ENCODE data around the gene MECP2. TPM values are rescaled to one million over a fixed set of nuclear protein-coding genes. Genes with fewer than 3 reads are reported as not detected.
"Not testable (repeated sequence)": the region's sequence is repeated elsewhere in the genome, so short reads cannot be mapped to it uniquely, and the experiment has no call there.

MECP2 gene
- total RNA-seq, 1 donor from 2014 or later, result 21.2 TPM

DNA sequence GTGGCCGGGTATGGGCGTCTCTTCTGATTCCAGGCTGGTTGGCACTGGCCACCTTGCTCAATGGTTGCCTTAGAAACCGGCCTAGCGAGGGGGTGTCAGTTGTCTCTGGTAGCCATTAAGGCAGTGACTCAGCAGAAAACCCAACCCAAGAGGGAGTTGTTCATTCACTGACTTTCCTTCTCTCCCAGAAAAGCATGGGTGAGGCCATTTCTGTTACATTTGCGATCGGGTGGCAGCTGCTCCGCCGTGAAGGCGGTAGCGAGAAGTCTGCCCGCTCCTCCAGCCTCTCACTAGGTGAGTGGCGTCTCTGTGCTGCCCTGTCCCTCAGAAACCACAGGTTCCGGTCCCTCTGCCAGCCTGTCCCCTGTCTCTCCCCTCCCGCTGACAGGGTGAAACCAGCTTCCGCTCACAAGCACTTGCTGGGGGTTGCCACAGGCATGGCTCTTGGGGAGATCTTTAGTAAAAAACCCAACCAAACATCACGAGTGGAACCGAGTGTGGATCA is 95.2 kb downstream of the MECP2 start:
- no peak for FAIRE-seq
- no peak for DNase-seq (ENCODE audit: low spot score in 2 of 2)

DNA sequence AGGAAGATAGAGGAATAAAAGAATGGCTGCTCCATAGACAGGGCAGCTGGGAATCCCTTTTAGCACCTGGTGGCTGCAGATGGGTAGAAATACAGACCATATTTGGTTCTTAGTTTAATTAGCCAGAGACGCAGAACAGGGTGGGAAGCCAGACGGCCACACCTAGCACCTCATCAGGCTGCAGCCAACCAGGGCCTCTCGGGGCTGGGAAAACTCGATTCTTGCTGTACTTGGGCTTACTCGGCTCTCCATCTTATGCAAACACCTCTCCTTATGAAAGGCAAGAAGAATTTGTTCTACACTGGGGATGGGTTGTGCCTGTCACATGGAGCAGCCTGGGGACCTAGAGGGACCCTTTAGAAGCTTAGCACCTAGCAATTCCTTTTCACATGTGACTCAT is 97.5 kb downstream of the MECP2 start:
- FAIRE-seq (no peak), DNase-seq (ENCODE audit: low spot score in 2 of 2) (no peak)

DNA sequence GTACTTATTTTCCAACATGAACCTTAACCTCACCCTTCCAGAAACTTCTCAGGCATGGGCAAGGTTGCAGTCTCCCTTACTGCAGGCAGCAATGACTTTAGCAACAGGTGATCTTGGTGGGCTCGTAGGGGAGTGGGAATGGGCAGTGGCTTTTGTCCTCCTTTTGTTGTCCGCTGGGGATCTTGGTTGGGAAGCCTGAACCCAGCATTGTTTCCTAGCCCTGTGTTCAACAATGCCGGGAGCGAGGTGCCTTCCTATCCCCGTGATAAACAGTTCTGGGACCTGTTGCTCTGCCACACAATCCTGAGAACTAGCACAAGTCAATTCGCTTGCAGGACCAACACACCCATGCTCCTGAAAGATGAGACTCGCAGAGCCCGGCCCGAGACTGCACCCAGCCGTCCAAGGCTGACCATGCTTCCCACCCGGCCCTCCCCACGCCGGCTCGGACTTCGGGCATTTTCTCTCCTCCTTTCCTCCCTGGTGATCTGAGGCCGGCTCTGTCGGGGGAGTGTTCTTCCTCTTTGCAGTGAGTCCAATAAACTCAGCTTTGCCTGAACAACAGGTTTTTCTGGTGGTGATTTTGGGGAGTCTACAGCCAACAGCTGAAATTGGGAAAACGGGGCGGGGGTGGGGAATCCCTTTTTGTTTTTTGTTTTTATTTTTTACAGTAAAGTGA is 98.0 kb downstream of the MECP2 start:
- FAIRE-seq (no peak), DNase-seq (ENCODE audit: low spot score in 2 of 2) (no peak)

DNA sequence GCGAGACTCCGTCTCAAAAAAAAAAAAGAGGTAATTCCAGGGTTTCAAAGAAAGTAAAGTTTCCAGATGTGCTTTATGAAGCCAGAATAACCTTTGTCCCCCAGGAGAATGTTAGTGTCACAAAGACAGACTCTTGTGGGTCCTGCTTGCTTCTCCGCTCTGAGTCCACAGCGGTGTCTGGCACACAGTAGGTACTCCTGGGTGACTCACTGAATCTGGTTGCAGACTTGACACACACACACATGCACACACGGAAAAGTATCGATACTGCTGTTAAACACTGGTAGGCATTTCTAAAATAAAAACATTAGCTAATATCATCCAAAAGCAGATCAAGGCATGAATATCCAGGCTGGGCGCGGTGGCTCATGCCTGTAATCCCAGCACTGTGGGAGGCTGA is 102.0 kb downstream of the MECP2 start:
- FAIRE-seq, result no peak
- DNase-seq (ENCODE audit: low spot score in 2 of 2), result no peak

DNA sequence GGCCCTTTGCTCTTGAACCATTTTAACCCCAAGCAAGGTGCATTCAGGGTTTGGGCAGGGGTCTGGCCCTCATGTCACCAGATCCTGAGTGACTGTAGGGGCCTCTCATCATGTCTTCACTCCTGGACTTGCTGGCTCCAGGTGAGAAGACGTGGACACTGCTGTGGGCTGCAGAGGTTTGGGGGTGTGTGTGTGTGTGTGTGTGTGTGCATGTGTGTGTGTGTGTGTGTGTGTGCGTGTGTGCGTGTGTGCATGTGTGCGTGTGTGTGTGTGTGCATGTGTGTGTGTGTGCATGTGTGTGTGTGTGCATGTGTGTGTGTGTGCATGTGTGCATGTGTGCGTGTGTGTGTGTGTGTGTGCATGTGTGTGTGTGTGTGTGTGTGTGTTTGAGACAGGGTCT is 103.1 kb downstream of the MECP2 start:
- FAIRE-seq; DNase-seq (ENCODE audit: low spot score in 2 of 2): not testable (repeated sequence)

DNA sequence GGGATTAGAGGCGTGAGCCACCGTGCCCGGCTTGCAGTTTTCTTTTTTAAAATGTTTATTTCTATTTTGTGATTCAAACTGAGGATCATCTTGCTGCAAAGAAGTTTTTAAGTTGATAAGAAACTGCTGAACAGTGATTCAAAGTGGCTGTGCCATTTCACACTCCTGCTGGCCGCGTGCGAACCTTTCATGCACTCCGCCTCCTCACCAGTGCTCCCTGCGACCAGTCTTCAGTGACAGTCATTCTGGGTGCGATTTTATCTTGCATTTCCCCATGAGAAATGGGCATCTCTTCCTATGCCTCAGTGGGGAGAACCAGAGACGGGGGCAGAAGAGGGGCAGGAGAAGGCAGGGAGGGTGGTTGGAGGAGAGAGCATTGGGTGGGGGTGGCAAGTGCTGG is 103.5 kb downstream of the MECP2 start:
- no peak for FAIRE-seq
- DNase-seq (ENCODE audit: low spot score in 2 of 2), result no peak

DNA sequence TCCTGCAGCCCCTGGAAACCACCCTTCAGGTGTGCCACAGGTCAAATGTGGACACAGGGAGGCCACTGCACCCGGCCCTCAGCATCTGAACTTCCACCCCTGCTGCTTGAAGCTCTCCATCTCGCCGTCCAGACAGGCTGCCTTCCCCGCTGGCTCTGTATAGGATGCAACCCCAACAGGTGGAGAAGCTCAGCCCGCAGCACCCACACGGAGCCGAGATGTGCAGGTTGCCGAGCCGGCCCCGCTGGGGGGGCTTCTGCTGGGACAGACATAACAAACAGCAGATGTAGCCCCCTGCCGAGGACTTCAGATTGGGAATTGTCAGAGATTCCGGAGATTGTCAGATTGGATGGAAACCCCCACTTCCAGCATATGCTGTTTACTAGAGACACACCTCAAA is 104.4 kb downstream of the MECP2 start:
- FAIRE-seq, result no peak
- DNase-seq (ENCODE audit: low spot score in 2 of 2), result no peak

DNA sequence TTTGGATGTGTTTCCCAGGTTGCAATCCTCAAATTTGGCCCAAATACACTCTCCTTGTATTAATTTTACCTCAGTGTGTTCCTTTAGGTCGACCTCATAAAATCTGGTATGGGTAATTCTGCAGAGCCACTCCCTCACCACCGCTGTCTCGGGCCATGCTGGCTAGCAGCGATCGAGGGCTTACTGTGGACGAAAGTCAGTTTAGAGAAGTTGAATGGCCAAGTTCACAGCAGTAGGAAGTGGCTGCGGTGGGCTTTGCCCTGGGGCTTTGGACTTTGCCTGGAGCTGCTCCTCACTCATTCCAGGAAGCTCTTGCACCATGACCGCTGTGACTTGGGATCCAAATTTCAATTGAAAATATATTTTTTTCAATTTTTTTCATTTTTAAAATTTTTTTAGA is 105.3 kb downstream of the MECP2 start:
- DNase-seq (ENCODE audit: low spot score in 2 of 2) (no peak), FAIRE-seq (no peak)

DNA sequence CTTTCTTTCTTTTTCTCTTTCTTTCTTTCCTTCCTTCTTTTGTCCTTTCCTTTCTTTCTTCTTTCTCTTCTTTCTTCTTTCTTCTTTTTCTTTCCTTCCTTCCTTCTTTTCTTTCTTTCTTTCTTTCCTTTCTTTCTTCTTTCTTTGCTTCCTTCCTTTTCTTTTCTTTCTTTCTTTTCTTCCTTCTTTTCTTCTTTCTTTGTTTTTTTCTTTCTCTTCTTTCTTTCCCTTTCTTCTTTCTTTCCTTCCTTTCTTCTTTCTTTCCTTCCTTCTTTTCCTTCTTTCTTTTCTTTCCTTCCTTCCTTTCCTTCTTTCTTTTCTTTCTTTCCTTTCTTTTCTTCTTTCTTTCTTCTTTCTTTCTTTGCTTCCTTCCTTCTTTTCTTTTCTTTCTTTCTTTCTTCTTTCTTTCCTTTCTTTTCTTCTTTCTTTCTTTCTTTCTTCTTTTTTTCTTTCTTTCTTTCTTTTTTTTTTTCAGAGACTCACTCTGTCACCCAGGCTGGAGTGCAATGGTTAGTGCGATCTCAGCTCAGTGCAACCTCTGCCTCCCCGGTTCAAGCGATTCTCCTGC is 106.4 kb downstream of the MECP2 start:
- no peak for DNase-seq (ENCODE audit: low spot score in 2 of 2)
- no peak for FAIRE-seq

DNA sequence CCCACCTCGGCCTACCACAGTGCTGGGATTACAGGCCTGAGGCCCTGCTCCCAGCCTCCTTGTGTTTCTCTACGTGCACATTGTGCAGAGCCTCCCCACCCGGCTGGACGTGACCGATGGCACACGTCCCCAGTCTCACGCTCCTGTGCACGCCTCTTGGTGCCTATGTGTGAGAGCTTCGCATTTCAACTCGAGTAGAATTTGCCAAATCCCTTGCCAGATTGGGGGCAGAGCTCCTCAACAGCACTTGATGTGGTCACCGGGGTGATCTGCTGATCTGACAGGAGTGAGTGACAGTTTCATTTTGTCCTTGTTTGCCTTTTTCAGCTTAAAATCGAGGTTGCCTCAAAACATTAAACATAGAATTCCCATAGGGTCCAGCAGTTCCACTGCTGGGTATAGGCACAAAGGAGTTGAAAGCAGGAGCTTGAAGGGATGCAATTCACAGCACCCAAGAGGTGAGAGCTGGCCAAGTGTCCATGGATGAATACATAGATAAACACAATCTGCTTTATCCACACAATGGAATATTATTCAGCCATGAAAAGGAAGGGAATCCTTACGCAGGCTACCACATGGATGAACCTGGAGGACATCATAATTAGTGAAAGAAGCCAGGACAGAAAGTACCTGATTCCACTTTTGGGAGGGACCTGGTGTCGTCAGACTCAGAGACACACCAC is 107.4 kb downstream of the MECP2 start:
- no peak for DNase-seq (ENCODE audit: low spot score in 2 of 2)
- FAIRE-seq, result no peak

DNA sequence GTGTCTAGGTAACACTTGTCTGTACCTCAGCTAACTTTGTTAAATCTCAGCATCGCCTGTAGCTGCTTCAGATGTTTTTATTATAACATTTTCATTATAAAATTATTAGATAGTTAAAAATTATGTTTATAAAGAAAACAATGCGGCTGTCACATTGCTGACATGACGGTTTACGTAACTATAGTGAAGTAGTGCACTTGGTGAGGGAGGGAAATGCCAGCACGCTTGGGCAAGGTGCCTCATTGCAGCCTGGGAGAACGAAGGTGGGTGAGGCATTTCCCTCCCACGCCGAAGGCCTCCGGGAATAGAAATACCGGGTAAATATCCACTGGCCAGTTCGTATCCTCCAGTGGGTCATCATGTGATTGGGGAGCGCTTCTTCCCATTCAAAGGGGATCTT is 109.0 kb downstream of the MECP2 start:
- no peak for FAIRE-seq
- no peak for DNase-seq (ENCODE audit: low spot score in 2 of 2)

DNA sequence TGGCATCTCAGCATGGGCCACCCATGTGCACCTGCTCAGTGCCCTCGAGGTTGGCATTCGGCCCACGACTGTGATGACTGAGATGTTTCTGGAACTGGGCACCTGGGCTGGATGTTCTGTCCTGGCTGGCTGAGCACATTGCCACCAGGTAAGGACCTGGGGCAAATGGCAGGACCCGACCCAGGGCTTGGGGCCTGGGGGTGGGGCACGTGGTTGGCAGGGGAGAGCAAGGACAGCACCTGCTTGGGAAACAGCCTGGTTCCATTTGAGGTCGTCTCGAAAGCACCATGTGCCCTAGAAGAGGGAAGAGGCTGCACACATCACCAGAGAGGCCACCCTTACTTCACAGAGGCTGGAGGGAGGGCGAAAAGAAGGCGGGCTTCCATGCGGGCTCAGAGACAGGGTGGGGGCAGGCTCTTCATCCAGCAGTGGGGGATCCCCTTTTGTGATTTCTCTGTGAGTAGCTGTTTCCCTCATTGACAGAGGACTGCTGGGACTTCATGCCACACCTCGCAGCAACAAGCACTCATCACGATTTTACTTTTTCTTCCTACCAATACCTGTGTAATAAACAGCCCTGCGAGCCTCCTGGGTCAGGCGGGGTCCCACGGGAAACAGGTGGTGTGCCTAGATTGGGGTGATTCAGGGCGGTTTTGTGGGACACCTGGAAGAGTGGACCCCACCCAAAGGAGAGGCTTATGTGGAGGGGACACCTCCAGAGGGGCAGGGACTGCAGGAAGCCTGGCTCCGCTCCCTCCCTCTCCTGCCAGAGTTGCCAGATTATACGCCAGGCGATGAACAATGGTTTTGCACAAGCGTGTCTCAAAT is 113.0 kb downstream of the MECP2 start:
- DNase-seq (ENCODE audit: low spot score in 2 of 2) (no peak), FAIRE-seq (no peak)

DNA sequence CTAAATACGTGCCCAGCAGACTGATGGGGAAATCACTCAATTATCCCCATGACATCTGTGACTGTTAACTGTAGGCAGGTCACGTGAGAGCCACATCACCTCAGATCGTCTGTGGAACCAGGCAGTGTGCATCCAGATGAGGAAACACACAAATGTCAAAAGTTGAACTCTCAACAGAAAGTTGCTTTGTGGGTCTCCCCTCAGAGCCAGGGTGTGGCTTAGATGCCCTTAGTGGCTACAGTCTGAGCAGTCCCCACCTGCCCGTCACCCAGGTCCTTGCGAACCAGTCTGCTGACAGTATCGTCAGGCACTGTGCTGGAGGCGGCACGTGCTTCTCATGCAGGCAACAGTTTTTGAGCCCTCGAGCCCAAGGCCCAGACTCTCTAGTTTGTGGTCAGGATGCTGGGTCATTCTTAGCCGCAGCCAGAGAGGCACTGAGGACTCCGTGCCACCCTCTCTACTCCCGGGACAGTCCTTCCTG is 114.2 kb downstream of the MECP2 start:
- no peak for FAIRE-seq
- DNase-seq (ENCODE audit: low spot score in 2 of 2), result no peak

DNA sequence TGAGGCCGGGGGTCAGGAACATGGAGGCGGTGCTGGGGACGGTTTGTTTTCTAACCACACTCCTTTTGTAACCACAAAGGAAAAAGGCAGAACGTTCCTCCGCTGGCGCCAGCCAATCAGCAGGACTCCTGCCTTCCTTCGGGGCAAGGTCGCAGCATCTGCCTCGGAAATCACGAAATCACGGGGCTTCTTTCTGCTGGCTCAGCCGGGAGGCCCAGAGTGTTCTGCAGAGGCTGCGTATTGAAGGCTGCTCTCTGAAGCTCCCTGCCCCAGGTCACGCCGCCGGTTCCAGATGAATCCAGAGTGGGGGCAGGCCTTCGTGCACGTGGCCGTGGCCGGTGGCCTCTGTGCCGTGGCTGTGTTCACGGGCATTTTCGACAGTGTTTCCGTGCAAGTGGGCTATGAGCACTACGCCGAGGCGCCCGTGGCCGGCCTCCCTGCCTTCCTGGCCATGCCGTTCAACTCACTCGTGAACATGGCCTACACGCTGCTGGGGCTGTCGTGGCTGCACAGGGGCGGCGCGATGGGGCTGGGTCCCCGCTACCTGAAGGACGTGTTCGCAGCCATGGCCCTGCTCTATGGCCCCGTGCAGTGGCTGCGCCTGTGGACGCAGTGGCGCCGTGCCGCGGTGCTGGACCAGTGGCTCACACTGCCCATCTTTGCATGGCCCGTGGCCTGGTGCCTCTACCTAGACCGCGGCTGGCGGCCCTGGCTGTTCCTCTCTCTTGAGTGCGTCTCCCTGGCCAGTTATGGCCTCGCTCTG is 115.6 kb downstream of the MECP2 start:
- no peak for FAIRE-seq
- no peak for DNase-seq (ENCODE audit: low spot score in 2 of 2)

DNA sequence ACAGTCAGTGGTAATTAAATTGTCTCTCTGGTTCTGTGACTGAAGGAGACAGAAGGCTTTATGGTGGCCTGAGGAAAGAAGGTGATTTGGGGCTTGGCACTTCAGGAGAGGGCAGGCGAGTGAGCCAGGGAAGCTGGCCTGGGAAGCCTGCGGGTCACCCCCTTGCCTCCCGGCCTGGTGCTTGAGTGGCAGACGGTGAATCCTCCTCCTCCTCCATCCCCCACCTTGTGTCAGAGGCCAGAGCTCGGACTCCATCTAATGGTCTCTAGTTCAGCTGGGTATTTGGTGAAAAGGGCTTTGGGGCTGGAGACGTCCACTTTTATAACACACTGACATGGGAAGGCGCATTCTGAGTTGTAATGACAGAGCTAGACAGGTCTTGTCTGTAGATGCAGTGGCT is 116.3 kb downstream of the MECP2 start:
- DNase-seq (ENCODE audit: low spot score in 2 of 2) (no peak), FAIRE-seq (no peak)

DNA sequence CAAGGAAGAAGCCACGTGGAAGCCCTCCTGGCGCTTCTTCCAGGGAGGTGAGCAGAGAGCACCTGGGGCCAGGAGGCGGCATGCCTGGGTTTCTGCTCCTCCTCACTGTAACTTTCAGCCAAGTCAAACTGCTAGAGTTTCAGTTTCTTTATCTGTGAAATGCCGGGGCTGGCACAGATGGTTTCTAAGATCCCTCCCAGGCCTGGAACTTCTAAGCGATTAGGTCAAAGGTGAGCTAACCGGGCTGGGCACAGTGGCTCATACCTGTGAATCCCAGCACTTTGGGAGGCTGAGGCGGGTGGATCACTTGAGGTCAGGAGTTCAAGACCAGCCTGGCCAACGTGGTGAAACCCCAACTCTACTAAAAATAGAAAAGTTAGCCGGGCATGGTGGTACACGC is 117.1 kb downstream of the MECP2 start:
- not testable (repeated sequence) for FAIRE-seq; DNase-seq (ENCODE audit: low spot score in 2 of 2)

DNA sequence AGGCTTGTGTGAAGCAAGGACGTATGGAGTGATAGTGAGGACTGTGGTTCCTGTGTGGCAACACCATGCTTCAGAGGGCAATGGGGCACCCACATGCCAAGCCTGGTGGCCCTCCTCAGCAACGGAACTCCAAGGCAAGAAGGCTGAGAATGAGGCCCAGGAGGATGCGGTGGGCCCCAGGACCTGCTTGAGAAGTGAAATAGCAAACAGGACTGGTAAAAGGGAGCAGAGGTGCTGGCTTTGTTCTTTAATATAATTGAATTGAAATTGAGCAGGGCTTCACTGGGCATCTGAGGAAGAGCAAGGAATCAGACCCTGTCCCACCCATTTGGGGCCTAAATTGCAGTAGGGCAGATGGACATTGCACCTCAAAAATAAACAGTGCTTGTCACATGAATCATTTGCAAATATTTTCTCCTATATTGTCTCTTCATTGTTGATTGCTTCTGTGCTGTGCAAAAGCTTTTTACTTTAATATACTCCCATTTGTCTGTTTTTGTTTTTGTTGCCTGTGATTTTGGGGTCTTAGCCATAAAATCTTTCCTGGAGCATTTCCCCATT is 122.7 kb downstream of the MECP2 start:
- FAIRE-seq, result no peak
- DNase-seq (ENCODE audit: low spot score in 2 of 2), result no peak

DNA sequence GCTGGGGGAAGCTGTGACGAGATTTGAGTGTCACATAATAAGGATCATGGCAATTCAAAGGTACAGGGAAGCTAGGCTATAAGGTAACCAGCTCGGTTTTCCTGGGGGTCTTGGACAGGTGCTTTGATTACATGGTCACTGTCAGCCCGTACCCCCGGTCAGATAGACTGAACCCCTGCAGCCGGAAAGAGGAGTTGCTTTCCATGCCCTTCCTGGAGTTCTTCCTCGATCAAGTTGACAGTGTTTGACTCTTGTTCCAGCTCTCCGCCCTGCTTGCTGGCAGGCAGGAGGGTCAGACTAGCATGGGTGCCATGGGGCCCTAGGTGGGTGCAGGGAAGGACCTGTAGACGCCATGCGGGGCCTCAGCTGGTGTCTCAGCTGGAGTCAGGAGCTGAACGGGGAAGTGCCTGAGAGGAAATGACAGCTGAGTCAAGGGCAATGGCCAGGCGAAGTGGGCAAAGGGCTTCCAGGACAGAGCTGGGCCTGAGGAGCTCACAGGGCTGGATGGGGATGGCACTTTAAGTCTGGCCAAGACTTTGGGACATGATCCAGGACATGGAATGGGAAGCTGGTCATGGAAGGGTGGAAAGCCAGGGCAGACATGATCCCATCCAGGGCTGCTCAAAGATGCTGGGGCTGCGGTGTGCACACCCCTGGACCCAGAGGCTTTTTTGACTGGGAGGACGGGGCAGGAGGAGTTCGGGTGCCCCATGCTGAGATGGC is 123.4 kb downstream of the MECP2 start:
- no peak for DNase-seq (ENCODE audit: low spot score in 2 of 2)
- no peak for FAIRE-seq

All from frontal cortex (tissue), 4 donors.